SH-SY5Y (cell line): ENCODE results near the gene ADGB.

Source experiments
- GATA2 ChIP-seq: IDR thresholded peaks from 2 replicates; pipeline ENCODE4 v1.6.1; 2011; ENCODE audit warnings: mild to moderate bottlenecking, low read depth, low read length
- GATA3 ChIP-seq: IDR thresholded peaks from 2 replicates; pipeline ENCODE4 v1.6.1; 2011; ENCODE audit warnings: low read depth, mild to moderate bottlenecking, low read length, moderate library complexity

DNA sequence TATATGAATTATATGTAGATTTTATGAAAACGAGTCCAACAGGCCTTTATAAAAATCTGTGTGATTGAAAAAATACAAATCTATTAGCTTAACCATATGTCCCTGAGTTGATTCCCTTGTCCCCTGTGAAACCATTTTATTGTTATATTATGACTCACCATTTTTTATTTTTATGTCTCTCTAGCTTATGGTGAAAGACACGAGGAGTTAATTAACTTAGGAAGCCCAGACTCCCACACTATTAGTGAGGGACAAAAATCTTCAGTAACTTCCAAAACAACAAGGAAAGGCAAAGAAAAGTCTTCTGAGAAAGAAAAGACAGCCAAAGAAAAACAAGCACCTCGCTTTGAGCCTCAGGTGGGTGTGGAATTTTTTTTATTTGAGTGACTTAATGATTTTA lies 183.1 kb downstream of the ADGB start:
- no peak for TF ChIP-seq GATA2
- TF ChIP-seq GATA3: no peak
